ENCODE results near the gene DCTN3. TPM values are rescaled to one million over a fixed set of nuclear protein-coding genes. Genes with fewer than 3 reads are reported as not detected.

DCTN3 gene
- total RNA-seq, 2 donors from 2014 or later, result 65.2 to 76.3 TPM

DNA sequence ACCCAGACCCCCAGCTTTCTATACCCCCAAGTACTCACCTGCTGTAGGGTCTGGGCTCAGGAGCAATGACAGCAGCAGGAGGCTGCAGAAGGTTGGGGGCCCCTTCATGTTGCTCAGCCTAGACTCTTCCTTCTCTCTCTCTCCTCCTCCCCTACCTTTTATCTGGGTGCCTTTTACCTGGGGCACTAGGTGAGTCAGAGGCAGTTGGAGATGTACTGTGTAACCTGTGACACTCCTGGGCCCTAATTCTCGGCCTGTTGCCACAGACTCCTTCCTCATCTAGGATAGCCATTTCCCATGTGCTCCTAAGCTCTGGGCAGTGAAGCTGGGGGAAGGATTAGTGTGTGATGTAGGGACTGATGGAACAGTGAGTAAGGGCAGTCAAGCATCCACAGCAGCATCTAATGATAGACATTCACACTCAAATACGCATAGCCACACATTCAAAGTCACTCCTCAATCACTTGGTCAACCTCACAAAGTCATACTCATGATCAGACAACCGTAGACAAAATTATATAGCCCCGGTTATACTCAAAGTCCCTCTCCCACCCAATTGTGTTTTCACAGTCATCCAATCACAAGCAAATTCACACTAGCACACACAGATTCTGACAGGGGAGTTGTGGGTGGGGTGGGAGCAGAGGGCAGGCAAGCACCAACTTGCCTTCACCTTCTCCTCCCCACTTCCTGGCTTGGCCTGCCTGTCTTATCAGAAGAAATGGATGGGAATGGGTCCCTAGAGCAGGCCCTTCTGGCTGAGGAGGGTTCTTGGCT lies 42.4 kb upstream of the DCTN3 start, which contains the start of gene CCL27:
CCL27 (minus strand) TSS at position 132 of the 777 bp plus-strand sequence; CDS start at position 108, 24 bp downstream.
- Histone ChIP-seq H3K36me3 (no peaks in the 10 kb centered on the region), H3K27ac (no peak within 1 kb of the TSS), H3K27me3 (no peaks in the 10 kb centered on the region), H3K4me1 (no peaks in the 10 kb centered on the region), H3K9ac (ENCODE audit: low read depth in 2 of 2, low read length in 2 of 2) (no peak within 1 kb of the TSS), H3K4me3 (no peak within 1 kb of the TSS), H3K9me3 (no peaks in the 10 kb centered on the region)
- intact Hi-C loops (cut with DNase I), result no loop called here
- DNase-seq, result no peak
- TF ChIP-seq, protein P1, sequence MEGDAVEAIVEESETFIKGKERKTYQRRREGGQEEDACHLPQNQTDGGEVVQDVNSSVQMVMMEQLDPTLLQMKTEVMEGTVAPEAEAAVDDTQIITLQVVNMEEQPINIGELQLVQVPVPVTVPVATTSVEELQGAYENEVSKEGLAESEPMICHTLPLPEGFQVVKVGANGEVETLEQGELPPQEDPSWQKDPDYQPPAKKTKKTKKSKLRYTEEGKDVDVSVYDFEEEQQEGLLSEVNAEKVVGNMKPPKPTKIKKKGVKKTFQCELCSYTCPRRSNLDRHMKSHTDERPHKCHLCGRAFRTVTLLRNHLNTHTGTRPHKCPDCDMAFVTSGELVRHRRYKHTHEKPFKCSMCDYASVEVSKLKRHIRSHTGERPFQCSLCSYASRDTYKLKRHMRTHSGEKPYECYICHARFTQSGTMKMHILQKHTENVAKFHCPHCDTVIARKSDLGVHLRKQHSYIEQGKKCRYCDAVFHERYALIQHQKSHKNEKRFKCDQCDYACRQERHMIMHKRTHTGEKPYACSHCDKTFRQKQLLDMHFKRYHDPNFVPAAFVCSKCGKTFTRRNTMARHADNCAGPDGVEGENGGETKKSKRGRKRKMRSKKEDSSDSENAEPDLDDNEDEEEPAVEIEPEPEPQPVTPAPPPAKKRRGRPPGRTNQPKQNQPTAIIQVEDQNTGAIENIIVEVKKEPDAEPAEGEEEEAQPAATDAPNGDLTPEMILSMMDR (IDR thresholded peaks at IDR 0.05), result no peak

DNA sequence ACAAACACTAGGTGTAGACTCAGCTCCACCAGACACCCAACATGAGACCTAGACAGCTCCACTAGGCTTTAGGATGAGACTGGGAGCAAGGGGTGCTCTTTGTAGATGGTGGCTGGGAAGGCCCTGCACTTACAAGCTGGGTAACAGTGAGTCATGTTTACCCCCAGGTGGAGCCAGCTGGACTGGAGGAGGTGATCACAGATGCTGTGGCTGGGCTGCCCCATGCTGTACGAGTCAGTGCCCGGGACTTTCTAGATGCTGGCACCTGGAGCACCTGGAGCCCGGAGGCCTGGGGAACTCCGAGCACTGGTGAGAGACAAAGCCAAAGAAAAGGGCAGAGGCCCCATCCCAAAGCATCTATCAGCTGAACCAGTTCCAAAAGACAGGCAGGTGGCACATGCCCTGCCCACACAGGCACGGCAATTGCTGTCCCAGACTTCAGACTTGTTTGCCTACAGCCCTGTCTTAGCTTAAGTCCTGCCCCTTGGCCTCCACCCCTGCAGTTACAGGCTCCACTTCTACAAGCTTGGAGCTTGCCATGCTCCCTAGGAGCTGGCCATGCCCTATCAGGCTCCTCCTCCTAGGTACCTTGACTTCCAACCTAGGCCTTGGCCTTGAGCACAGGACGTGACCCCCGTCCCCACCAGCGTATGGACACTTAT lies 39.4 kb upstream of the DCTN3 start:
- no peaks in the 10 kb centered on the region for H3K9me3 ChIP-seq
- intact Hi-C loops (cut with DNase I), result no loop called here
- peak; percentile 64 for DNase-seq
- H3K27me3 ChIP-seq, result no peaks in the 10 kb centered on the region
- no peak overlapping the region for H3K9ac ChIP-seq (ENCODE audit: low read depth in 2 of 2, low read length in 2 of 2)
- TF ChIP-seq, protein P1 (IDR thresholded peaks at IDR 0.05), result no peak
- no peaks in the 10 kb centered on the region for H3K4me1 ChIP-seq
- H3K4me3 ChIP-seq, result no peak overlapping the region
- no peak overlapping the region for H3K27ac ChIP-seq
- H3K36me3 ChIP-seq, result no peaks in the 10 kb centered on the region

DNA sequence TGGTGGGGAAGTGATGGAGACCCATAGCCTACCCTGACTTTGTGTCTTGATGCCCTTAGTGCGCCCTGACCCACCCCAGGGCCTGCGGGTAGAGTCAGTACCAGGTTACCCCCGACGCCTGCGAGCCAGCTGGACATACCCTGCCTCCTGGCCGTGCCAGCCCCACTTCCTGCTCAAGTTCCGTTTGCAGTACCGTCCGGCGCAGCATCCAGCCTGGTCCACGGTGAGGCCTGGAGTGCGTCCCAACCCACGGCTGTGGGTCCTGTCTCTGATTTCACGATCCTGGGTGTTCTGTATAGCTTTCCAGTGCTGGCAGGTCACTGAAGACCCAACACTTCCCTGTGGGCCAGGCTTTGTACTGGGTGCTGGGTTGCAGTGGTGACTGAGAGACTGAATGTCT lies 38.2 kb upstream of the DCTN3 start:
- Histone ChIP-seq H3K9me3 (no peaks in the 10 kb centered on the region), H3K36me3 (no peaks in the 10 kb centered on the region), H3K4me3 (no peak overlapping the region), H3K4me1 (no peaks in the 10 kb centered on the region), H3K9ac (ENCODE audit: low read depth in 2 of 2, low read length in 2 of 2) (no peak overlapping the region), H3K27me3 (no peaks in the 10 kb centered on the region), H3K27ac (no peak overlapping the region)
- intact Hi-C loops (cut with DNase I), result no loop called here
- TF ChIP-seq, protein P1 (IDR thresholded peaks at IDR 0.05), result no peak
- DNase-seq, result no peak

DNA sequence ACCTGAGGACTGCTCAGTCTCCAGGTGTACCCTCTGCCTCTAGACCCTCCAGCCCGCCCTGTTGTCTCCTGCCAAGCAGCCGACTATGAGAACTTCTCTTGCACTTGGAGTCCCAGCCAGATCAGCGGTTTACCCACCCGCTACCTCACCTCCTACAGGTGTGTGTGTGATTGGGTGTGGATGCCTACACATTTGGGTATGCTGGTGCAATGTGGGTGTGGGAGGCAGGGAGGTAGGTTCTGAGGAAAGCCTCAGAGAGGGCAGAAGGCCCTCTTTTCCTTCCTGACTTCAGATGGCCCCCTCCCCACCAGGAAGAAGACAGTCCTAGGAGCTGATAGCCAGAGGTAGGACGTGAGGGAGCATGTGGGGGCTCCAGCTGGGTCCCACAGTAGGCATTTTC lies 36.7 kb upstream of the DCTN3 start:
- no peak overlapping the region for H3K27ac ChIP-seq
- no peak for DNase-seq
- peaks cover 5% of the 10 kb centered on the region for H3K4me1 ChIP-seq
- H3K4me3 ChIP-seq, result no peak overlapping the region
- H3K36me3 ChIP-seq, result no peaks in the 10 kb centered on the region
- H3K9me3 ChIP-seq, result no peaks in the 10 kb centered on the region
- TF ChIP-seq, protein P1 (IDR thresholded peaks at IDR 0.05), result no peak
- intact Hi-C loops (cut with DNase I), result no loop called here
- H3K27me3 ChIP-seq, result no peaks in the 10 kb centered on the region
- no peak overlapping the region for H3K9ac ChIP-seq (ENCODE audit: low read depth in 2 of 2, low read length in 2 of 2)

DNA sequence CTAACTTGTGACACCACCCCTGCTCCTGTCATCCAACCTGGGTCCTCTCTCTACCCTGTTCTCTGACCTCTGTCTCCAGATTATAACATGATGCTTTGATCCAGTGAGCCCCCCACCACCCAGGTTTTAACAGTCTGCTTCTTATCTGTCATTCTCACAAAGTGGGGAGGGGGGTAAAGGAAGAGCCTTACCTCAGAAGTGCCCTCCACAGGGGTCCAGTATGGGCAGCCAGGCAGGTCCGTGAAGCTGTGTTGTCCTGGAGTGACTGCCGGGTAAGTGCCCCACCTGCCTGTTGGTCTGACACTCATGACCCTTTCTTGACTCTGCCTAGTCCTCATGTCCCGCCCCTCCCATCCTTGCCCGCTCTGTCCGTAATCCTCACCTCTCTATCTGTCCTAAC lies 35.1 kb upstream of the DCTN3 start:
- H3K4me3 ChIP-seq, result no peak overlapping the region
- no peak overlapping the region for H3K27ac ChIP-seq

More for the DNA sequence above, 35.1 kb upstream of the DCTN3 start:
- no peak for DNase-seq
- no peaks in the 10 kb centered on the region for H3K9me3 ChIP-seq
- H3K36me3 ChIP-seq, result no peaks in the 10 kb centered on the region
- no peaks in the 10 kb centered on the region for H3K27me3 ChIP-seq
- intact Hi-C loops (cut with DNase I), result no loop called here
- H3K4me1 ChIP-seq, result peaks cover 9% of the 10 kb centered on the region
- H3K9ac ChIP-seq (ENCODE audit: low read depth in 2 of 2, low read length in 2 of 2), result no peak overlapping the region
- TF ChIP-seq, protein P1 (IDR thresholded peaks at IDR 0.05), result no peak
